Epithelial cell of prostate (primary cell): ENCODE results near the gene RAD51AP1.

Experiments
- DNase-seq: peaks from one replicate; pipeline ENCODE4 v3.0.0-alpha.2; 2011; ENCODE audit warnings: low read depth, low spot score
- H3K27ac ChIP-seq: fragments of 450-650 bp; 2 replicates; pipeline ENCODE4 v1.5.1; 2017; ENCODE audit warnings: mild to moderate bottlenecking

RAD51AP1 gene

GRCh38 chr12:4540170-4540569 is 1.5 kb downstream of the RAD51AP1 start:
- DNase-seq, result no peak
- no peak overlapping the region for H3K27ac ChIP-seq

GRCh38 chr12:4540638-4541037 is 1.9 kb downstream of the RAD51AP1 start:
- DNase-seq, result no peak
- no peak overlapping the region for H3K27ac ChIP-seq

GRCh38 chr12:4545195-4545594 is 6.5 kb downstream of the RAD51AP1 start:
- H3K27ac ChIP-seq, result no peak overlapping the region
- no peak for DNase-seq

GRCh38 chr12:4552191-4552590 is 13.5 kb downstream of the RAD51AP1 start:
- no peak for DNase-seq
- no peak overlapping the region for H3K27ac ChIP-seq

- no peak for DNase-seq
- no peak overlapping the region for H3K27ac ChIP-seq
Measured at GRCh38 chr12:4553943-4554342, 15.3 kb downstream of the RAD51AP1 start.

- no peak overlapping the region for H3K27ac ChIP-seq
- DNase-seq, result no peak
Measured at GRCh38 chr12:4555804-4556203, 17.1 kb downstream of the RAD51AP1 start.

GRCh38 chr12:4556735-4557530 is 18.2 kb downstream of the RAD51AP1 start:
- DNase-seq, result no peak
- no peak overlapping the region for H3K27ac ChIP-seq

GRCh38 chr12:4557586-4557985 is 18.9 kb downstream of the RAD51AP1 start:
- no peak overlapping the region for H3K27ac ChIP-seq
- no peak for DNase-seq

GRCh38 chr12:4558171-4558570 is 19.5 kb downstream of the RAD51AP1 start:
- H3K27ac ChIP-seq, result no peak overlapping the region
- no peak for DNase-seq

- DNase-seq, result no peak
- H3K27ac ChIP-seq, result no peak within 1 kb of the TSS
Measured at GRCh38 chr12:4562034-4562657, 23.5 kb downstream of the RAD51AP1 start, which contains the start of gene DYRK4. Gene DYRK4, plus strand, starts transcription at chr12:4562208. Its CDS starts 38 bp downstream, at chr12:4562246.

- no peak for DNase-seq
- no peak overlapping the region for H3K27ac ChIP-seq
Measured at GRCh38 chr12:4563336-4563735, 24.6 kb downstream of the RAD51AP1 start.

GRCh38 chr12:4564818-4565217 is 26.1 kb downstream of the RAD51AP1 start:
- DNase-seq, result no peak

GRCh38 chr12:4566474-4566873 is 27.8 kb downstream of the RAD51AP1 start:
- DNase-seq, result no peak
- H3K27ac ChIP-seq, result no peak overlapping the region

More at GRCh38 chr12:4564818-4565217, 26.1 kb downstream of the RAD51AP1 start:
- H3K27ac ChIP-seq, result no peak overlapping the region

GRCh38 chr12:4567073-4567881 is 28.6 kb downstream of the RAD51AP1 start:
- DNase-seq, result no peak
- no peak overlapping the region for H3K27ac ChIP-seq

- H3K27ac ChIP-seq, result no peak overlapping the region
- DNase-seq, result no peak
Measured at GRCh38 chr12:4569261-4569660, 30.6 kb downstream of the RAD51AP1 start.

- no peak overlapping the region for H3K27ac ChIP-seq
- no peak for DNase-seq
Measured at GRCh38 chr12:4572680-4573079, 34.0 kb downstream of the RAD51AP1 start.

GRCh38 chr12:4579305-4580102 is 40.8 kb downstream of the RAD51AP1 start:
- no peak for DNase-seq
- no peak overlapping the region for H3K27ac ChIP-seq

- no peak for DNase-seq
Measured at GRCh38 chr12:4580281-4580688, 41.6 kb downstream of the RAD51AP1 start.

GRCh38 chr12:4584281-4584680 is 45.6 kb downstream of the RAD51AP1 start:
- DNase-seq, result no peak
- no peak overlapping the region for H3K27ac ChIP-seq

More at GRCh38 chr12:4580281-4580688, 41.6 kb downstream of the RAD51AP1 start:
- H3K27ac ChIP-seq, result no peak overlapping the region

GRCh38 chr12:4584896-4585295 is 46.2 kb downstream of the RAD51AP1 start:
- no peak for DNase-seq

More at GRCh38 chr12:4584896-4585295, 46.2 kb downstream of the RAD51AP1 start:
- H3K27ac ChIP-seq, result no peak overlapping the region
